Smooth muscle cell (in vitro differentiated cells): ENCODE data around the gene F2R. TPM values are rescaled to one million over a fixed set of nuclear protein-coding genes. Genes with fewer than 3 reads are reported as not detected.

ENCODE experiments used
- DNase-seq: peaks from one replicate; lab custom pipeline; 2025; ENCODE audit not compliant: unreplicated experiment; lab: John Stamatoyannopoulos, UW
- H2AFZ ChIP-seq: fragments of 200-600 bp; sonication (generic); 2 replicates; pipeline ENCODE4 v1.6.0; 2016; ENCODE audit warnings: antibody characterized with exemption, low read depth, mild to moderate bottlenecking
- H3F3A ChIP-seq: fragments of 200-600 bp; sonication (generic); 2 replicates; pipeline ENCODE4 v1.6.0; 2017; ENCODE audit warnings: antibody characterized with exemption, low read depth
- H3K27ac ChIP-seq: fragments of 200-600 bp; sonication (generic); 2 replicates; pipeline ENCODE4 v1.5.1; 2016; ENCODE audit warnings: low read depth, mild to moderate bottlenecking
- H3K27me3 ChIP-seq: fragments of 200-600 bp; sonication (generic); 2 replicates; pipeline ENCODE4 v1.6.1; 2016; ENCODE audit warnings: low read depth, mild to moderate bottlenecking
- H3K36me3 ChIP-seq: fragments of 200-600 bp; sonication (generic); 2 replicates; pipeline ENCODE4 v1.5.1; 2016; ENCODE audit warnings: low read depth
- H3K4me1 ChIP-seq: fragments of 200-600 bp; sonication (generic); 2 replicates; pipeline ENCODE4 v1.5.1; 2016; ENCODE audit warnings: low read depth
- H3K4me2 ChIP-seq: fragments of 200-600 bp; sonication (generic); 2 replicates; pipeline ENCODE4 v1.6.0; 2016; ENCODE audit warnings: mild to moderate bottlenecking
- H3K4me3 ChIP-seq: fragments of 200-600 bp; sonication (generic); 2 replicates; pipeline ENCODE4 v1.5.1; 2016; ENCODE audit warnings: mild to moderate bottlenecking
- H3K79me2 ChIP-seq: fragments of 200-600 bp; sonication (generic); 2 replicates; pipeline ENCODE4 v1.6.0; 2016; ENCODE audit warnings: low read depth, mild to moderate bottlenecking
- H3K9ac ChIP-seq: fragments of 200-600 bp; sonication (generic); 2 replicates; pipeline ENCODE4 v1.6.0; 2016; ENCODE audit warnings: low read depth
- H3K9me3 ChIP-seq: fragments of 200-600 bp; sonication (generic); replicated peaks from 2 replicates; pipeline ENCODE4 v1.5.1; 2016; ENCODE audit warnings: low read depth
- H4K20me1 ChIP-seq: fragments of 200-600 bp; sonication (generic); 2 replicates; pipeline ENCODE4 v1.6.0; 2016; ENCODE audit warnings: low read depth
- WGBS: methylation state at CpG from one replicate; pipeline ENCODE4 v1.1.7; 2016; ENCODE audit warnings: low lambda C conversion rate; 5-methylcytosine and 5-hydroxymethylcytosine counted together
- polyA plus RNA-seq: library from polyadenylated mRNA; unstranded; fragments of >200 nt; fragmentation: Nextera tagmentation; extraction: Ambion mirVana; gene quantifications from 2 replicates; pipeline ENCODE4 v1.2.1, GENCODE V29; 2016
- total RNA-seq: library from RNA; depleted of rRNA; stranded (reverse); fragments of >200 nt; gene quantifications from 2 replicates; pipeline ENCODE4 v1.2.3, GENCODE V29; 2014
- TF ChIP-seq, protein P1 (sequence below): fragments of 200-600 bp; sonication (generic); IDR thresholded peaks from 2 replicates; pipeline ENCODE4 v1.5.1; 2017; ENCODE audit warnings: borderline replicate concordance, mild to moderate bottlenecking, antibody characterized with exemption; ENCODE audit not compliant: insufficient read depth, poor library complexity, severe bottlenecking

F2R gene
- total and polyA plus RNA-seq, 2 experiments from 2014 or later: 103 to 135 TPM

DNA sequence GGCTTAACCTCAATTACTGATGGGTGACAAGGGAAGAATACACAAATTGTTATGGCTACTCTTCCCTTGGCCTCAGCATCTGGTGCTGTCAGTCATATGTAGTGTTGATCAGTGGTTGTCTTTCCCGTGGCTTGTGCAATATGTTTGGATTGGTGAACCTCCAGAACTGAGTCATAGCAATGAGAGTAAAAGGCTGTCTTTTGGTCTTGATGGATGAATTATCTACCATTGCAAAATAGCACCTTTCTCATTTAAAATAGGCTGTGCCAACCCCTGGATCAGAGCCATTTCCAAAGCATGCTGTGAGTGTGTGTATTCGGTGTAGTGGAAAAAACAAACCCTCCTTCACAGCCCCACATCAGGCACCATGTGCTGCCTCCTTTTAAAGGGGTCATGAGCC, 14.6 kb upstream of the F2R start:
- Histone ChIP-seq H3F3A (no peaks in the 10 kb centered on the region), H3K36me3 (no peaks in the 10 kb centered on the region), H3K4me2 (no peak overlapping the region), H4K20me1 (no peaks in the 10 kb centered on the region), H3K4me3 (no peak overlapping the region), H3K27ac (no peak overlapping the region), H3K9me3 (no peaks in the 10 kb centered on the region), H3K9ac (no peak overlapping the region), H2AFZ (no peak overlapping the region), H3K4me1 (no peaks in the 10 kb centered on the region), H3K27me3 (no peaks in the 10 kb centered on the region), H3K79me2 (no peaks in the 10 kb centered on the region)
- TF ChIP-seq, protein P1, sequence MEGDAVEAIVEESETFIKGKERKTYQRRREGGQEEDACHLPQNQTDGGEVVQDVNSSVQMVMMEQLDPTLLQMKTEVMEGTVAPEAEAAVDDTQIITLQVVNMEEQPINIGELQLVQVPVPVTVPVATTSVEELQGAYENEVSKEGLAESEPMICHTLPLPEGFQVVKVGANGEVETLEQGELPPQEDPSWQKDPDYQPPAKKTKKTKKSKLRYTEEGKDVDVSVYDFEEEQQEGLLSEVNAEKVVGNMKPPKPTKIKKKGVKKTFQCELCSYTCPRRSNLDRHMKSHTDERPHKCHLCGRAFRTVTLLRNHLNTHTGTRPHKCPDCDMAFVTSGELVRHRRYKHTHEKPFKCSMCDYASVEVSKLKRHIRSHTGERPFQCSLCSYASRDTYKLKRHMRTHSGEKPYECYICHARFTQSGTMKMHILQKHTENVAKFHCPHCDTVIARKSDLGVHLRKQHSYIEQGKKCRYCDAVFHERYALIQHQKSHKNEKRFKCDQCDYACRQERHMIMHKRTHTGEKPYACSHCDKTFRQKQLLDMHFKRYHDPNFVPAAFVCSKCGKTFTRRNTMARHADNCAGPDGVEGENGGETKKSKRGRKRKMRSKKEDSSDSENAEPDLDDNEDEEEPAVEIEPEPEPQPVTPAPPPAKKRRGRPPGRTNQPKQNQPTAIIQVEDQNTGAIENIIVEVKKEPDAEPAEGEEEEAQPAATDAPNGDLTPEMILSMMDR: no peak
- DNase-seq: no peak
- 85% methylated on average over 2 of the region's 2 CpGs for WGBS

DNA sequence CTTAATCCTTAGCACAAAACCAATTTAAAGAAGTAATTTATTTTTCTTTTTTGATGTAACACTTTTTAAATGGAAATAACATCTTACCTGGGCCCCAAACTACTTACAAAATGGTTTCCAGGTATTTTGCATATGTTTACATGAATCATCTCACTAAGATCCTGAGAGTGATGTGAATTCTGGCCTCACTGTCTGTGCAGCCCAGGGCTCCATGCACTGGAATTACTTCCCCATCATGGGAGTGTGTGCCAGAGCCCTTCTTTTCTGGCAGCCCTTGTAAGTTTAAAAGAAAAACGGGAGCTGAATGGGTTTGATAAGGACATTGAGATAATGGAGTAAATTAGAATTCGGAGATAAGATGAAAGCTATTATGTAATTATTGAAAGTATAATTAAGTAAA, 12.2 kb upstream of the F2R start:
- no peak overlapping the region for H3K4me2 ChIP-seq
- H4K20me1 ChIP-seq: no peaks in the 10 kb centered on the region
- no peak for DNase-seq
- H3K4me1 ChIP-seq: peaks cover 5% of the 10 kb centered on the region
- 64% methylated on average over 2 of the region's 2 CpGs for WGBS
- H3K79me2 ChIP-seq: no peaks in the 10 kb centered on the region
- H3K27me3 ChIP-seq: peaks cover 7% of the 10 kb centered on the region
- H3K9me3 ChIP-seq: no peaks in the 10 kb centered on the region
- H3K9ac ChIP-seq: no peak overlapping the region
- H3K36me3 ChIP-seq: no peaks in the 10 kb centered on the region
- H3F3A ChIP-seq: no peaks in the 10 kb centered on the region
- no peak overlapping the region for H2AFZ ChIP-seq
- H3K27ac ChIP-seq: no peak overlapping the region
- H3K4me3 ChIP-seq: no peak overlapping the region
- TF ChIP-seq, protein P1: no peak

DNA sequence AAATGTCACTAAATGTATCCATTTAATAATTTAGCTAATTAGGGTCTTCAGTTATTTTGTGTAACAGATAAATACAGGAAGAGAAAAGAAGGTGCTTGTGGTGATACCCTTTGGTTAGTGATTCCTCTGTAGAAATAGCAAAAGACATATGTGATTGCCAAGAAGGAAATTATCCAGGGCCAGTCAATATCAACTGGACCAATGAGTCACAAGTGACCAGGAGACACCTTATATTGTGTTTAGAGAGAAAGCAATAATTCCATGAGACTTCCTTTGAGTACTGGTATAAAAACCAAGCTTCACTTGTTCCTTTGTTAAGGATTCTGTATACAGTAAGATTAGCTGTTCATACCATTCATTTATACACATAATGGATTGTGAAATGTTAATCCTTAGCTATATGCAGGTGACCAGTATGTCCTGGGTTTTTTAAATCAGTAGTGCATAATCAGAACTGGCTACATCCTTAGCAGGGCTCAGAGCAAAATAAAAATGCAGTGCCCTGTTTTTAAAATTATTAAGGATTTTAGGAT, 11.7 kb upstream of the F2R start:
- Histone ChIP-seq H2AFZ (no peak overlapping the region), H3K79me2 (no peaks in the 10 kb centered on the region), H3K27ac (no peak overlapping the region), H3K4me1 (peaks cover 5% of the 10 kb centered on the region), H3K9me3 (no peaks in the 10 kb centered on the region), H3K4me2 (no peak overlapping the region), H3K27me3 (peaks cover 7% of the 10 kb centered on the region), H3K4me3 (no peak overlapping the region), H4K20me1 (no peaks in the 10 kb centered on the region), H3K36me3 (no peaks in the 10 kb centered on the region), H3F3A (no peaks in the 10 kb centered on the region), H3K9ac (no peak overlapping the region)
- TF ChIP-seq, protein P1: no peak
- no peak for DNase-seq

DNA sequence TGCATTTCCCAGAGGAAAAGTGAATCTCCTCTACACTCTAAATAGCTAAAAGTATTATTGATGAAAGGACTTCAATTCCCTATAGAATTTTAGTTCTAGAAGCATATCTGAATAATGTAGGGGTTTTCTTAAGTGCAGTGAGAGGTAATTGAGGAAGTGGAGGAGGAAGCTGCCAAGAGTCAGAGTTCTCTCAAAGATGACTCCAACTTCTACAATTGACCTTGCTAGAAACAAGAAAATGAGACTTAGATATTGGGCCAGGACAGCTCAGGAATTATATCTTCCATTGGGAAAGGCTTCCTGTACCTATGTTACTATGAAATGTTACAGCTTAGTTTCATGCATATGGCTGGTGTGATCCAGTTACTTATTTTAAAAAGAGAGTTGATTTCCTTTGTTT, 10.4 kb upstream of the F2R start:
- H3K4me3 ChIP-seq: no peak overlapping the region
- no peaks in the 10 kb centered on the region for H3K36me3 ChIP-seq
- peaks cover 8% of the 10 kb centered on the region for H3K4me1 ChIP-seq
- H3K27me3 ChIP-seq: peaks cover 7% of the 10 kb centered on the region
- no peak for DNase-seq
- no peak overlapping the region for H3K4me2 ChIP-seq
- no peaks in the 10 kb centered on the region for H3K9me3 ChIP-seq
- H4K20me1 ChIP-seq: no peaks in the 10 kb centered on the region
- H3F3A ChIP-seq: no peaks in the 10 kb centered on the region
- H2AFZ ChIP-seq: no peak overlapping the region
- H3K9ac ChIP-seq: no peak overlapping the region
- TF ChIP-seq, protein P1: no peak
- no peak overlapping the region for H3K27ac ChIP-seq
- no peaks in the 10 kb centered on the region for H3K79me2 ChIP-seq
